Measurements from ENCODE around the gene RNU6-9. TPM values are rescaled to one million over a fixed set of nuclear protein-coding genes. Genes with fewer than 3 reads are reported as not detected.

The RNU6-9 gene
- total and polyA plus RNA-seq, 2 of the 13 experiments (the other 11 are each of a cell fraction or from before 2014, with no cell fraction given) = under 0.01 TPM; not detected in 1

DNA sequence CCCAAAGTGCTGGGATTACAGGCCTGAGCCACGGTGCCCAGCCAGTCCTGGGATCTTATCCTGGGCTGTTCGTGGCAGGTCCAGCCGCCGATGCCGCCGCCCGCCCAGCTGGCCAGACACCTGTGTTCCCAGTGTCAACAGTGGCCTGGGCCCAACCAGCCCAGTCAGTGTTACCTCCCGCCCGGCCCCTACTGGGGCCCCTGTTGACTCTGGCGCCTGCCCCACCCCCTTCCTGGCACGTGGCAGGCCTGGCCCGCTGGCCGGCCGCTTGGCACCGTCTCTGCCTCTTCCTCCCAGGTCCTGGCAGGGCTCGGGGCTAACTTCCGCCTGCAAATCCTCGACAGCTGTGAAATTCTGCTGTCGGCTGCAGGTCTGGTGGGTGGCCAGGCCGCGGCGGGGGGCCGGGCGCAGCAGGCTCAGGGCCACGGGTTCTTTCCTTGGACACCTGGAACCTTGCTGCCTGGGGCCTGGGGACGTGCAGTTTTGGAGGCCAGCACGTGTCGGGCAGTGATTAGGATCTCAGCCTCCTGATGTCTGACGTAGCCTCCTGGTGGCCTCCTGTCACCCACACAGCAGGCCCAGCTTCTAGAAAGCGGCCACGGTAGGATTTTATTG lies 41.7 kb downstream of the RNU6-9 start (continued):
- TF ChIP-seq ZNF225 (CRISPR knock-in tag; IDR thresholded peaks at IDR 0.05) (no peak), ZNF501 (CRISPR knock-in tag; IDR thresholded peaks at IDR 0.05) (peak; percentile 96), ZNF530 (CRISPR knock-in tag; IDR thresholded peaks at IDR 0.05; ENCODE audit: low read depth) (no peak), FOXK1 (CRISPR knock-in tag; IDR thresholded peaks at IDR 0.05; ENCODE audit: borderline replicate concordance, low read depth) (peak; percentile 98), HNRNPK (IDR thresholded peaks at IDR 0.05; ENCODE audit: low read depth, low read length, poor library complexity, severe bottlenecking) (peak; percentile 93), ZFP37 (CRISPR knock-in tag; IDR thresholded peaks at IDR 0.05; ENCODE audit: borderline replicate concordance) (peak; percentile 87), MZF1 (CRISPR knock-in tag; IDR thresholded peaks at IDR 0.05; ENCODE audit: borderline replicate concordance) (no peak), ARNTL (CRISPR knock-in tag; IDR thresholded peaks at IDR 0.05) (peak; percentile 99), DPF2 (CRISPR knock-in tag; IDR thresholded peaks at IDR 0.05; ENCODE audit: borderline replicate concordance, low read depth) (peak; percentile 49; the same call in 1 of the 2 replicates), SSRP1 (CRISPR knock-in tag; IDR thresholded peaks at IDR 0.05) (peak; percentile 90), FOXP1 (IDR thresholded peaks at IDR 0.05) (no peak), FOXP1 (CRISPR knock-in tag; IDR thresholded peaks at IDR 0.05) (peak; percentile 86), RBFOX2 (IDR thresholded peaks at IDR 0.05; ENCODE audit: low read depth, low read length) (peak; percentile 89), CBX2 (IDR thresholded peaks at IDR 0.05; ENCODE audit: low read depth, low read length) (no peak), CBX2 (CRISPR knock-in tag; IDR thresholded peaks at IDR 0.05; ENCODE audit: low read depth) (no peak), MED13 (CRISPR knock-in tag; IDR thresholded peaks at IDR 0.05) (peak; percentile 70; the same call in 1 of the 2 replicates), KMT2B (CRISPR knock-in tag; IDR thresholded peaks at IDR 0.05) (peak; percentile 72; the same call in 1 of the 2 replicates)
- TF ChIP-seq, protein P1, sequence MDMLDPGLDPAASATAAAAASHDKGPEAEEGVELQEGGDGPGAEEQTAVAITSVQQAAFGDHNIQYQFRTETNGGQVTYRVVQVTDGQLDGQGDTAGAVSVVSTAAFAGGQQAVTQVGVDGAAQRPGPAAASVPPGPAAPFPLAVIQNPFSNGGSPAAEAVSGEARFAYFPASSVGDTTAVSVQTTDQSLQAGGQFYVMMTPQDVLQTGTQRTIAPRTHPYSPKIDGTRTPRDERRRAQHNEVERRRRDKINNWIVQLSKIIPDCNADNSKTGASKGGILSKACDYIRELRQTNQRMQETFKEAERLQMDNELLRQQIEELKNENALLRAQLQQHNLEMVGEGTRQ (IDR thresholded peaks at IDR 0.05; ENCODE audit: low read depth, low read length) = 0 out of 2 replicates have a peak, but pooled peaks have one; percentile 18
- TF ChIP-seq, protein P1 (CRISPR knock-in tag; IDR thresholded peaks at IDR 0.05; ENCODE audit: borderline replicate concordance) = peak; percentile 54; the same call in 1 of the 2 replicates
- TF ChIP-seq, protein P2, sequence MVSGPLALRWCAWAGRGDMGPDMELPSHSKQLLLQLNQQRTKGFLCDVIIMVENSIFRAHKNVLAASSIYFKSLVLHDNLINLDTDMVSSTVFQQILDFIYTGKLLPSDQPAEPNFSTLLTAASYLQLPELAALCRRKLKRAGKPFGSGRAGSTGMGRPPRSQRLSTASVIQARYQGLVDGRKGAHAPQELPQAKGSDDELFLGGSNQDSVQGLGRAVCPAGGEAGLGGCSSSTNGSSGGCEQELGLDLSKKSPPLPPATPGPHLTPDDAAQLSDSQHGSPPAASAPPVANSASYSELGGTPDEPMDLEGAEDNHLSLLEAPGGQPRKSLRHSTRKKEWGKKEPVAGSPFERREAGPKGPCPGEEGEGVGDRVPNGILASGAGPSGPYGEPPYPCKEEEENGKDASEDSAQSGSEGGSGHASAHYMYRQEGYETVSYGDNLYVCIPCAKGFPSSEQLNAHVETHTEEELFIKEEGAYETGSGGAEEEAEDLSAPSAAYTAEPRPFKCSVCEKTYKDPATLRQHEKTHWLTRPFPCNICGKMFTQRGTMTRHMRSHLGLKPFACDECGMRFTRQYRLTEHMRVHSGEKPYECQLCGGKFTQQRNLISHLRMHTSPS (CRISPR knock-in tag; IDR thresholded peaks at IDR 0.05; ENCODE audit: low read depth) = peak; percentile 99
- TF ChIP-seq, protein P3, sequence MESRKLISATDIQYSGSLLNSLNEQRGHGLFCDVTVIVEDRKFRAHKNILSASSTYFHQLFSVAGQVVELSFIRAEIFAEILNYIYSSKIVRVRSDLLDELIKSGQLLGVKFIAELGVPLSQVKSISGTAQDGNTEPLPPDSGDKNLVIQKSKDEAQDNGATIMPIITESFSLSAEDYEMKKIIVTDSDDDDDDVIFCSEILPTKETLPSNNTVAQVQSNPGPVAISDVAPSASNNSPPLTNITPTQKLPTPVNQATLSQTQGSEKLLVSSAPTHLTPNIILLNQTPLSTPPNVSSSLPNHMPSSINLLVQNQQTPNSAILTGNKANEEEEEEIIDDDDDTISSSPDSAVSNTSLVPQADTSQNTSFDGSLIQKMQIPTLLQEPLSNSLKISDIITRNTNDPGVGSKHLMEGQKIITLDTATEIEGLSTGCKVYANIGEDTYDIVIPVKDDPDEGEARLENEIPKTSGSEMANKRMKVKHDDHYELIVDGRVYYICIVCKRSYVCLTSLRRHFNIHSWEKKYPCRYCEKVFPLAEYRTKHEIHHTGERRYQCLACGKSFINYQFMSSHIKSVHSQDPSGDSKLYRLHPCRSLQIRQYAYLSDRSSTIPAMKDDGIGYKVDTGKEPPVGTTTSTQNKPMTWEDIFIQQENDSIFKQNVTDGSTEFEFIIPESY (CRISPR knock-in tag; IDR thresholded peaks at IDR 0.05) = peak; percentile 91
- TF ChIP-seq, protein P4, sequence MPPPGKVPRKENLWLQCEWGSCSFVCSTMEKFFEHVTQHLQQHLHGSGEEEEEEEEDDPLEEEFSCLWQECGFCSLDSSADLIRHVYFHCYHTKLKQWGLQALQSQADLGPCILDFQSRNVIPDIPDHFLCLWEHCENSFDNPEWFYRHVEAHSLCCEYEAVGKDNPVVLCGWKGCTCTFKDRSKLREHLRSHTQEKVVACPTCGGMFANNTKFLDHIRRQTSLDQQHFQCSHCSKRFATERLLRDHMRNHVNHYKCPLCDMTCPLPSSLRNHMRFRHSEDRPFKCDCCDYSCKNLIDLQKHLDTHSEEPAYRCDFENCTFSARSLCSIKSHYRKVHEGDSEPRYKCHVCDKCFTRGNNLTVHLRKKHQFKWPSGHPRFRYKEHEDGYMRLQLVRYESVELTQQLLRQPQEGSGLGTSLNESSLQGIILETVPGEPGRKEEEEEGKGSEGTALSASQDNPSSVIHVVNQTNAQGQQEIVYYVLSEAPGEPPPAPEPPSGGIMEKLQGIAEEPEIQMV (CRISPR knock-in tag; IDR thresholded peaks at IDR 0.05; ENCODE audit: low read depth) = 0 out of 2 replicates have a peak, but pooled peaks have one; percentile 46

Measured in HepG2 (cell line).